ENCODE measurements around the gene RNF220.

The RNF220 gene

GRCh38 chr1:44546403-44547053 is 141.5 kb downstream of the RNF220 start:
- H3K4me3 ChIP-seq (replicated peaks in 1 of 2; ENCODE audit: low read depth in 2 of 2, low read length in 2 of 2) = no peak overlapping the region
- no peak for TF ChIP-seq CTCF (IDR thresholded peaks at IDR 0.05; ENCODE audit: low read depth, low read length)
- DNase-seq (ENCODE audit: low read depth in 2 of 2) = no peak

- DNase-seq (ENCODE audit: low read depth in 2 of 2) = no peak
- no peak for TF ChIP-seq CTCF (IDR thresholded peaks at IDR 0.05; ENCODE audit: low read depth, low read length)
- no peak overlapping the region for H3K4me3 ChIP-seq (replicated peaks in 1 of 2; ENCODE audit: low read depth in 2 of 2, low read length in 2 of 2)
Measured at GRCh38 chr1:44547361-44547760, 142.3 kb downstream of the RNF220 start.

GRCh38 chr1:44547837-44548236 is 142.8 kb downstream of the RNF220 start:
- no peak for TF ChIP-seq CTCF (IDR thresholded peaks at IDR 0.05; ENCODE audit: low read depth, low read length)
- DNase-seq (ENCODE audit: low read depth in 2 of 2) = no peak
- H3K4me3 ChIP-seq (replicated peaks in 1 of 2; ENCODE audit: low read depth in 2 of 2, low read length in 2 of 2) = no peak overlapping the region

GRCh38 chr1:44549510-44549909 is 144.5 kb downstream of the RNF220 start:
- DNase-seq (ENCODE audit: low read depth in 2 of 2) = no peak
- no peak for TF ChIP-seq CTCF (IDR thresholded peaks at IDR 0.05; ENCODE audit: low read depth, low read length)
- H3K4me3 ChIP-seq (replicated peaks in 1 of 2; ENCODE audit: low read depth in 2 of 2, low read length in 2 of 2) = no peak overlapping the region

- no peak overlapping the region for H3K4me3 ChIP-seq (replicated peaks in 1 of 2; ENCODE audit: low read depth in 2 of 2, low read length in 2 of 2)
- DNase-seq (ENCODE audit: low read depth in 2 of 2) = peak in 1 of 2 donors; percentile 18
- TF ChIP-seq CTCF (IDR thresholded peaks at IDR 0.05; ENCODE audit: low read depth, low read length) = no peak
Measured at GRCh38 chr1:44553127-44553758, 148.2 kb downstream of the RNF220 start.

- no peak overlapping the region for H3K4me3 ChIP-seq (replicated peaks in 1 of 2; ENCODE audit: low read depth in 2 of 2, low read length in 2 of 2)
- TF ChIP-seq CTCF (IDR thresholded peaks at IDR 0.05; ENCODE audit: low read depth, low read length) = no peak
- DNase-seq (ENCODE audit: low read depth in 2 of 2) = peak; percentile 48 to 68
Measured at GRCh38 chr1:44553771-44554170, 148.7 kb downstream of the RNF220 start.

All from cardiac fibroblast (primary cell).